ENCODE measurements around the gene FERMT3. TPM values are rescaled to one million over a fixed set of nuclear protein-coding genes. Genes with fewer than 3 reads are reported as not detected.

The FERMT3 gene
- total and polyA plus RNA-seq, 2 donors (not counting 1 experiment from before 2014, with no cell fraction given) = 1.9 to 3.6 TPM

- peaks cover 12% of the 10 kb centered on the region for H3K79me2 ChIP-seq (ENCODE audit: control insufficient read depth, insufficient read depth, low read length)
- H3K27me3 ChIP-seq (ENCODE audit: control insufficient read depth, insufficient read depth, low read length) = no peaks in the 10 kb centered on the region
- no peaks in the 10 kb centered on the region for H4K20me1 ChIP-seq (ENCODE audit: control insufficient read depth, extremely low read depth, insufficient read depth, low read length)
- no peak overlapping the region for H2AFZ ChIP-seq (ENCODE audit: low read length)
- TF ChIP-seq CTCF (conservative IDR thresholded peaks at IDR 0.05 in 1 of 2, IDR thresholded peaks at IDR 0.05 in 1 of 2; ENCODE audit: low read depth in 1 of 2, low read length in 2 of 2) (no peak), EZH2 (IDR thresholded peaks at IDR 0.05; ENCODE audit: low read length, missing control alignments) (no peak)
- H3K4me1 ChIP-seq (ENCODE audit: control insufficient read depth, extremely low read depth, insufficient read depth, low read length) = peaks cover 17% of the 10 kb centered on the region
- H3K9me3 ChIP-seq (ENCODE audit: control insufficient read depth, insufficient read depth, low read depth, low read length) = no peaks in the 10 kb centered on the region
- DNase-seq (ENCODE audit: low read depth in 2 of 2) = no peak
- H3K36me3 ChIP-seq (ENCODE audit: control insufficient read depth, insufficient read depth, low read length) = peaks cover 3% of the 10 kb centered on the region
- peak overlapping the region in 1 of 4 experiments; percentile 67 for H3K4me3 ChIP-seq (replicated peaks in 1 of 4; ENCODE audit: control extremely low read depth in 1 of 4, insufficient read depth in 1 of 4, low read depth in 3 of 4, low read length in 4 of 4)
- no peak overlapping the region for H3K4me2 ChIP-seq (ENCODE audit: extremely low read depth, insufficient read depth, low read length)
- H3K9ac ChIP-seq (ENCODE audit: insufficient read depth, low read length) = no peak overlapping the region
- no peak overlapping the region for H3K27ac ChIP-seq (ENCODE audit: insufficient read depth, low read length)
These were observed 22.6 kb upstream of the FERMT3 start for GRCh38 chr11:64183890-64184289.

- Histone ChIP-seq H3K27me3 (ENCODE audit: control insufficient read depth, insufficient read depth, low read length) (no peaks in the 10 kb centered on the region), H3K4me2 (ENCODE audit: extremely low read depth, insufficient read depth, low read length) (peak overlapping the region; percentile 99), H3K36me3 (ENCODE audit: control insufficient read depth, insufficient read depth, low read length) (no peaks in the 10 kb centered on the region), H4K20me1 (ENCODE audit: control insufficient read depth, extremely low read depth, insufficient read depth, low read length) (no peaks in the 10 kb centered on the region), H3K79me2 (ENCODE audit: control insufficient read depth, insufficient read depth, low read length) (peaks cover 14% of the 10 kb centered on the region), H3K4me3 (replicated peaks in 1 of 4; ENCODE audit: control extremely low read depth in 1 of 4, insufficient read depth in 1 of 4, low read depth in 3 of 4, low read length in 4 of 4) (peak overlapping the region; percentile 67 to 85 (median 76)), H2AFZ (ENCODE audit: low read length) (peak overlapping the region; percentile 43), H3K9me3 (ENCODE audit: control insufficient read depth, insufficient read depth, low read depth, low read length) (no peaks in the 10 kb centered on the region), H3K27ac (ENCODE audit: insufficient read depth, low read length) (peak overlapping the region; percentile 91), H3K9ac (ENCODE audit: insufficient read depth, low read length) (peak overlapping the region; percentile 88), H3K4me1 (ENCODE audit: control insufficient read depth, extremely low read depth, insufficient read depth, low read length) (peaks cover 17% of the 10 kb centered on the region)
- peak; percentile 83 to 89 for DNase-seq (ENCODE audit: low read depth in 2 of 2)
- TF ChIP-seq CTCF (conservative IDR thresholded peaks at IDR 0.05 in 1 of 2, IDR thresholded peaks at IDR 0.05 in 1 of 2; ENCODE audit: low read depth in 1 of 2, low read length in 2 of 2) = peak; percentile 28 to 54
- TF ChIP-seq EZH2 (IDR thresholded peaks at IDR 0.05; ENCODE audit: low read length, missing control alignments) = no peak
These were observed 21.3 kb upstream of the FERMT3 start for GRCh38 chr11:64185175-64185692.

- TF ChIP-seq CTCF (conservative IDR thresholded peaks at IDR 0.05 in 1 of 2, IDR thresholded peaks at IDR 0.05 in 1 of 2; ENCODE audit: low read depth in 1 of 2, low read length in 2 of 2) (peak; percentile 33 to 54), EZH2 (IDR thresholded peaks at IDR 0.05; ENCODE audit: low read length, missing control alignments) (no peak)
- Histone ChIP-seq H3K4me3 (replicated peaks in 1 of 4; ENCODE audit: control extremely low read depth in 1 of 4, insufficient read depth in 1 of 4, low read depth in 3 of 4, low read length in 4 of 4) (peak within 1 kb of the TSS; percentile 67 to 85 (median 76)), H3K4me2 (ENCODE audit: extremely low read depth, insufficient read depth, low read length) (peak within 1 kb of the TSS; percentile 99), H3K9ac (ENCODE audit: insufficient read depth, low read length) (peak within 1 kb of the TSS; percentile 88), H3K27ac (ENCODE audit: insufficient read depth, low read length) (peak within 1 kb of the TSS; percentile 91), H4K20me1 (ENCODE audit: control insufficient read depth, extremely low read depth, insufficient read depth, low read length) (no peaks in the 10 kb centered on the region), H3K4me1 (ENCODE audit: control insufficient read depth, extremely low read depth, insufficient read depth, low read length) (peaks cover 14% of the 10 kb centered on the region), H3K9me3 (ENCODE audit: control insufficient read depth, insufficient read depth, low read depth, low read length) (no peaks in the 10 kb centered on the region), H2AFZ (ENCODE audit: low read length) (peak within 1 kb of the TSS; percentile 43), H3K27me3 (ENCODE audit: control insufficient read depth, insufficient read depth, low read length) (no peaks in the 10 kb centered on the region), H3K36me3 (ENCODE audit: control insufficient read depth, insufficient read depth, low read length) (no peaks in the 10 kb centered on the region), H3K79me2 (ENCODE audit: control insufficient read depth, insufficient read depth, low read length) (peaks cover 20% of the 10 kb centered on the region)
- DNase-seq (ENCODE audit: low read depth in 2 of 2) = peak; percentile 100
These were observed 20.6 kb upstream of the FERMT3 start, which contains the start of gene STIP1 for GRCh38 chr11:64185693-64186491. TSS of gene STIP1 (plus strand) at chr11:64186171. CDS start at chr11:64186262, 91 bp downstream.

All from fibroblast of lung (primary cell).